Parathyroid adenoma (tissue), 2 donors: ENCODE measurements around the gene PTH2R.

Experiments
- H2AFZ ChIP-seq: fragments of 300-600 bp; sonication (generic); one replicate; pipeline ENCODE4 v1.7.0; 2017; ENCODE audit warnings: antibody characterized with exemption, mild to moderate bottlenecking
- H3K27ac ChIP-seq: fragments of 300-600 bp; sonication (generic); one replicate; pipeline ENCODE4 v1.7.0; 2017
- H3K27me3 ChIP-seq: fragments of 300-600 bp; sonication (generic); one replicate; pipeline ENCODE4 v1.7.0; 2017; ENCODE audit warnings: low read length; ENCODE audit not compliant: control insufficient read depth, insufficient read depth
- H3K36me3 ChIP-seq: fragments of 300-600 bp; sonication (generic); one replicate; pipeline ENCODE4 v1.7.0; 2017; ENCODE audit warnings: low read length; ENCODE audit not compliant: control insufficient read depth, insufficient read depth
- H3K4me1 ChIP-seq: fragments of 300-600 bp; sonication (generic); one replicate; pipeline ENCODE4 v1.7.0; 2017; ENCODE audit warnings: control low read depth
- H3K4me2 ChIP-seq: fragments of 300-600 bp; sonication (generic); one replicate; pipeline ENCODE4 v1.7.0; 2017; ENCODE audit warnings: low read length
- H3K4me3 ChIP-seq: fragments of 300-600 bp; sonication (generic); one replicate; pipeline ENCODE4 v1.7.0; 2017; ENCODE audit warnings: low read depth, low read length
- H3K79me2 ChIP-seq: fragments of 300-600 bp; sonication (generic); one replicate; pipeline ENCODE4 v1.7.0; 2017; ENCODE audit warnings: control low read depth
- H3K9ac ChIP-seq: fragments of 300-600 bp; sonication (generic); one replicate; pipeline ENCODE4 v1.7.0; 2017; ENCODE audit warnings: mild to moderate bottlenecking
- H3K9me3 ChIP-seq: fragments of 300-600 bp; sonication (generic); one replicate; pipeline ENCODE4 v1.7.0; 2017; ENCODE audit warnings: low read length; ENCODE audit not compliant: control insufficient read depth
- TF ChIP-seq, protein P1 (sequence below): fragments of 300-600 bp; sonication (generic); IDR thresholded peaks from one replicate; pipeline ENCODE4 v1.7.0; 2017; ENCODE audit warnings: antibody characterized with exemption, mild to moderate bottlenecking
- donor health status: primary hyperparathyroidism.

PTH2R gene

DNA sequence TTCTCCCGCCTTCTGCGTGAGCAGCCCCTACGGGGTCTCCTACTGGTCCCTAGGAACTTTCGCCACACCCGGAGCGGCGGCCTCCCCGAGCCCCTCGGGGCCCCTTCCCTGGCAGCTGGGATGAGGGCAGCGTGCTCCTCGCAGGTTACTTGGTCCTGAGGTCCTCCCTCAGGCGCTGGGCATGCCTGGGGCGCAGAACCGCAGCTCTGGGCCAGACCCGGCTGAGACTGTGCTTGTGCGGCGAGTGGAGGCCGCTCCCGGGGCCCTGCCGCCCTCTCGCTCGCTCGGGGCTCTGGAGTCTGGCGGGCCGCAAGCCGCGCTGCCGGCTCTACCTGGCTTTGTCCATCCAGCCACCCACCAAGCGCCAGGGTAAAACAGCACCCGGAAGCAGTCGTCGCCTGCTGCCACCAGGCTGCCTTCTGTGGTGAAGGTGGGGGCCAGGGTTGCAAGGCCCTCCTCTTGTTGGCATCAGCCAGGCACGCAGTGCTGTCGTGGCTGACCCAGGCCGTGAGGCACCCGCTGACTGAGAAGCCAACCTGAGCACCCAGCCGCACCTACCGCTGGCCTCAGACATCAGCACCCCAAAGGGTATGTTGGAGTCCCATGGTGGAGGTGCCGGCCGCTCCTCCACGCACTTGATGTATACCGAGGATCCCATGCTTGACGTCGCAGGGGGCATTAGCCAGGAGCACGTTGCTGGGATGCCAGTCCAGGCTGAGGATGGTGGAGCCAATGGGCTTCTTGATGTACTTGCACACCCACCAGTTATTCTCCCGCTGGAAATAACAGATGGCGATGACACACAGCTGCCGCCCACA lies 46.1 kb upstream of the PTH2R start:
- TF ChIP-seq, protein P1, sequence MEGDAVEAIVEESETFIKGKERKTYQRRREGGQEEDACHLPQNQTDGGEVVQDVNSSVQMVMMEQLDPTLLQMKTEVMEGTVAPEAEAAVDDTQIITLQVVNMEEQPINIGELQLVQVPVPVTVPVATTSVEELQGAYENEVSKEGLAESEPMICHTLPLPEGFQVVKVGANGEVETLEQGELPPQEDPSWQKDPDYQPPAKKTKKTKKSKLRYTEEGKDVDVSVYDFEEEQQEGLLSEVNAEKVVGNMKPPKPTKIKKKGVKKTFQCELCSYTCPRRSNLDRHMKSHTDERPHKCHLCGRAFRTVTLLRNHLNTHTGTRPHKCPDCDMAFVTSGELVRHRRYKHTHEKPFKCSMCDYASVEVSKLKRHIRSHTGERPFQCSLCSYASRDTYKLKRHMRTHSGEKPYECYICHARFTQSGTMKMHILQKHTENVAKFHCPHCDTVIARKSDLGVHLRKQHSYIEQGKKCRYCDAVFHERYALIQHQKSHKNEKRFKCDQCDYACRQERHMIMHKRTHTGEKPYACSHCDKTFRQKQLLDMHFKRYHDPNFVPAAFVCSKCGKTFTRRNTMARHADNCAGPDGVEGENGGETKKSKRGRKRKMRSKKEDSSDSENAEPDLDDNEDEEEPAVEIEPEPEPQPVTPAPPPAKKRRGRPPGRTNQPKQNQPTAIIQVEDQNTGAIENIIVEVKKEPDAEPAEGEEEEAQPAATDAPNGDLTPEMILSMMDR, result no peak
- Histone ChIP-seq H3K9ac (no peak overlapping the region), H3K4me3 (no peak overlapping the region), H3K4me2 (no peak overlapping the region), H3K4me1 (no peaks in the 10 kb centered on the region), H3K36me3 (no peaks in the 10 kb centered on the region), H3K27ac (no peak overlapping the region), H3K27me3 (no peaks in the 10 kb centered on the region), H3K9me3 (no peaks in the 10 kb centered on the region), H2AFZ (no peak overlapping the region), H3K79me2 (no peaks in the 10 kb centered on the region)

DNA sequence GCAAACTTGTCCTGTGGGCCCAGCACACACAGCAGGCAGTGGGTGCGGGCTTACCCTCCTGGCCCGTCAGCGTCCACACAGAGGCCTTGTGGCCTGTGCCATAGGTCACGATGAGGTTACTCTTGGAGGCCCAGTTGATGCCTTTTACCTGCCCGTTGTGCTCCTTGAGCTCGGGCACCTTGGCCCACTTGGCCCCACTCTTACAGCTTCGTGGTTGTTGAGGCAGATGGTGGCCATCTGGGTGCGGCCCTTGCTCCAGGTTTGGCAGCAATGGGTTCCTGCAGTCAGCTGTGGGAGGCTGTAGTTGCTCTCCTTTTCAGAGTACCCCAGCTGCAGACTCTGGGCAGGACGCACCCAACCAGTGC lies 45.5 kb upstream of the PTH2R start:
- TF ChIP-seq, protein P1, result no peak
- Histone ChIP-seq H3K79me2 (no peaks in the 10 kb centered on the region), H2AFZ (no peak overlapping the region), H3K27ac (no peak overlapping the region), H3K9ac (no peak overlapping the region), H3K9me3 (no peaks in the 10 kb centered on the region), H3K4me3 (no peak overlapping the region), H3K27me3 (no peaks in the 10 kb centered on the region), H3K36me3 (no peaks in the 10 kb centered on the region), H3K4me1 (no peaks in the 10 kb centered on the region), H3K4me2 (no peak overlapping the region)

DNA sequence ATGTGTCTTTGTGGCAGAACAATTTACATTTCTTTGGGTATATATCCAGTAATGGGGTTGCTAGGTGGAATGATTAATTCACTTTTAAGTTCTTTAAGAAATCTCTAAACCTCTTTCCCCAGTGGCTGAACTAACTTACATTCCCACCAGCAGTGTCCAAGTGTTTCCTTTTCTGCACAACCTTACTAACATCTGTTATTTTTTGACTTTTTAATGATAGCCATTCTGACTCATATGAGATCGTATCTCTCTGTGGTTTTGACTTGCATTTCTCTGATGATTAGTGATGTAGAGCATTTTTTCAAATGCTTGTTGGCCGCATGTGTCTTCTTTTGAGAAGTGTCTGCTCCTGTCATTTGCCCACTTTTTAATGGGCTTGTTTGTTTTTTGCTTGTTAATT lies 43.1 kb upstream of the PTH2R start:
- H3K9ac ChIP-seq, result no peak overlapping the region
- H3K4me1 ChIP-seq, result no peaks in the 10 kb centered on the region
- no peak overlapping the region for H2AFZ ChIP-seq
- no peaks in the 10 kb centered on the region for H3K9me3 ChIP-seq
- H3K79me2 ChIP-seq, result no peaks in the 10 kb centered on the region
- no peaks in the 10 kb centered on the region for H3K27me3 ChIP-seq
- H3K4me3 ChIP-seq, result no peak overlapping the region
- no peak overlapping the region for H3K27ac ChIP-seq
- no peak overlapping the region for H3K4me2 ChIP-seq
- H3K36me3 ChIP-seq, result no peaks in the 10 kb centered on the region
- TF ChIP-seq, protein P1, result no peak

DNA sequence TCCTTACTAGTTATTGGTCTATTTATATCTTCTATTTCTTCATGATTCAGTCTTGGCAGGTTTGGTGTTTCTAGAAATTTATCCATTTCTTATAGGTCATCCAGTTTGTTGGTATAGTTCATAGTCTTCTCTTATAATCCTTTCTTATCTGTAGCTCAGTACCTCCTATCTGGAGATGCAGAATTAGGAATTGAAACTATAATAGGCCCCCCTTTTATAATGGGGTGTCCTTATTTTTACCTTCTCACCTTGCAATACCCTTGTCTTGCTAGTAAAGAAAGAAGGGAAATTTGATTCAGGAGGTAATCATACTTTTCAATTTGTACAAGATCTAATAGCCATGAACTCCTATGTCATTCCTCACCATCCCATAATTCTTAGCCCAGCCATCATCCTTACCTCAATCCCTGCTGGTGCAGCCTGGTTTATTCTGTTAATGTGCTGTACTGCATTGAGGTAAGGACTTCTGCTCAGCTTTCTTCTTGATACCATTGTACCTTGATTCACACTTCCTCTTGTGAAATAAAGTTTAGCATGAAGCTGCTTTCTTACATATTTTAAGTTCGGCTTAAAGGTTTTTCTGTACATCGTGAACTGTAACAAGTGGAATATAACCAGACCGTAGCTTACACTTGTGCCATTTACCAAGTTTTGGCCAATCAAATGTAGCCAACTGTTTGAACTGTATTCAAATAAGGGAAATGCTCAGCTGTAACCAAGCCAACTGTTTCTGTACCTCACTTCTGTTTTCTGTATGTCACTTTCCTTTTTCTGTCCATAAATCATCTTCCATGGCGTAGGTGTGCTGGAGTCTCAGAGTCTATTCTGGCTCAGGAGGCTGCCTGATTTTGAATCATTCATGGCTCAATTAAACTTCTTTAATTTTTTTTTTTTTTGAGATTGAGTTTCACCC lies 40.1 kb upstream of the PTH2R start:
- no peaks in the 10 kb centered on the region for H3K36me3 ChIP-seq
- H2AFZ ChIP-seq, result no peak overlapping the region
- H3K4me1 ChIP-seq, result no peaks in the 10 kb centered on the region
- no peak overlapping the region for H3K9ac ChIP-seq
- H3K79me2 ChIP-seq, result no peaks in the 10 kb centered on the region
- no peaks in the 10 kb centered on the region for H3K9me3 ChIP-seq
- no peak overlapping the region for H3K27ac ChIP-seq
- TF ChIP-seq, protein P1, result no peak
- no peak overlapping the region for H3K4me3 ChIP-seq
- no peaks in the 10 kb centered on the region for H3K27me3 ChIP-seq
- no peak overlapping the region for H3K4me2 ChIP-seq
